GM12878 (cell line): ENCODE data around the gene TMEM132C. TPM values are rescaled to one million over a fixed set of nuclear protein-coding genes. Genes with fewer than 3 reads are reported as not detected.

Experiments
- ATAC-seq: fragments of 200-7000 bp; cut with Tn5 transposase; 3 replicates; pipeline ENCODE4 v1.9.1; 2020; ENCODE audit warnings: mild to moderate bottlenecking, moderate library complexity
- BruUV-seq: library from RNA; stranded (reverse); fragments of 400-500 nt; replicated peaks from 2 replicates; lab custom pipeline; 2021; lab: Mats Ljungman, UMichigan
- CTCF ChIA-PET: fragments of 300-600 bp; sonication (Branson Sonifier 250); formaldehyde crosslinking; extraction: SDS; loops from one replicate; lab custom pipeline; 2021; ENCODE audit warnings: inconsistent platforms; lab: Yijun Ruan, JAX
- POLR2A ChIA-PET: fragments of 350-600 bp; formaldehyde crosslinking; extraction: SDS; loops from one replicate; lab custom pipeline; 2021; ENCODE audit warnings: inconsistent platforms; lab: Charles Lee
- RAD21 ChIA-PET: fragments of 300-600 bp; sonication (Branson Sonifier 250); formaldehyde crosslinking; loops from one replicate; lab custom pipeline; 2023; ENCODE audit warnings: antibody characterized with exemption; ENCODE audit not compliant: unreplicated experiment; lab: Charles Lee
- SMC1A ChIA-PET: fragments of 300-600 bp; sonication (Branson Sonifier 250); formaldehyde crosslinking; loops from one replicate; lab custom pipeline; 2023; ENCODE audit not compliant: unreplicated experiment, uncharacterized antibody; lab: Charles Lee
- DNase-seq: peaks from one replicate; pipeline ENCODE4 v3.0.0-alpha.2; 2011; ENCODE audit warnings: low read depth, low spot score
- FAIRE-seq: peaks from 3 replicates; lab custom pipeline; 2011; peaks lifted over from hg19 to GRCh38; lab: Jason Lieb, UNC
- H2AFZ ChIP-seq: 2 replicates; pipeline ENCODE4 v1.6.0; 2011; ENCODE audit warnings: low read depth, low read length, control low read depth; ENCODE audit not compliant: control insufficient read depth
- H3K27ac ChIP-seq: 2 replicates; pipeline ENCODE4 v1.5.1; 2011; ENCODE audit warnings: control low read depth; ENCODE audit not compliant: control insufficient read depth, insufficient read depth
- H3K27me3 ChIP-seq, 2 experiments: replicated peaks in 1 of 2; 2 replicates each; pipeline versions ENCODE4 v1.6.0 to v1.6.1; 2011; ENCODE audit warnings: low read length in 1 of 2; ENCODE audit not compliant: control insufficient read depth in 2 of 2, insufficient read depth in 2 of 2
- H3K36me3 ChIP-seq, 2 experiments: 2 replicates each; pipeline ENCODE4 v1.5.1; 2011; ENCODE audit warnings: low read length in 1 of 2; ENCODE audit not compliant: control insufficient read depth in 2 of 2, insufficient read depth in 2 of 2
- H3K4me1 ChIP-seq: 2 replicates; pipeline ENCODE4 v1.6.1; 2011; ENCODE audit warnings: mild to moderate bottlenecking, low read length, moderate library complexity, mixed read lengths; ENCODE audit not compliant: control insufficient read depth, insufficient read depth
- H3K4me2 ChIP-seq: 2 replicates; pipeline ENCODE4 v1.6.0; 2011; ENCODE audit warnings: control low read depth; ENCODE audit not compliant: control insufficient read depth, insufficient read depth
- H3K4me3 ChIP-seq: fragments of 200-600 bp; sonication (generic); 2 replicates; pipeline ENCODE4 v1.5.1; 2016
- H3K79me2 ChIP-seq: 2 replicates; pipeline ENCODE4 v1.6.0; 2011; ENCODE audit warnings: low read length; ENCODE audit not compliant: control insufficient read depth, insufficient read depth
- H3K9ac ChIP-seq: 2 replicates; pipeline ENCODE4 v1.8.0; 2011; ENCODE audit warnings: low read length, control low read depth, mixed read lengths; ENCODE audit not compliant: control insufficient read depth, insufficient read depth
- H3K9me3 ChIP-seq: replicated peaks from 3 replicates; pipeline ENCODE4 v1.5.1; 2011; ENCODE audit warnings: mild to moderate bottlenecking, low read length; ENCODE audit not compliant: control insufficient read depth, insufficient read depth
- H4K20me1 ChIP-seq: 2 replicates; pipeline ENCODE4 v1.6.0; 2011; ENCODE audit not compliant: control insufficient read depth, insufficient read depth
- CEBPZ ChIP-seq: fragments of 150-350 bp; IDR thresholded peaks from 2 replicates; pipeline ENCODE4 v1.6.1; 2016; ENCODE audit warnings: low read depth, low read length
- EED ChIP-seq: sonication (generic); IDR thresholded peaks from 2 replicates; pipeline ENCODE4 v1.6.1; 2016; ENCODE audit warnings: antibody characterized with exemption, low read depth
- ELK1 ChIP-seq: IDR thresholded peaks from 2 replicates; pipeline ENCODE4 v1.6.1; 2012; ENCODE audit warnings: low read depth, low read length, improper control_type of control experiment
- MLLT1 ChIP-seq: fragments of 450-650 bp; IDR thresholded peaks from 2 replicates; pipeline ENCODE4 v1.6.1; 2016; ENCODE audit warnings: mild to moderate bottlenecking
- MYC ChIP-seq: IDR thresholded peaks from 2 replicates; pipeline ENCODE4 v1.6.1; 2011; ENCODE audit warnings: mild to moderate bottlenecking, low read length, moderate library complexity, inconsistent platforms; ENCODE audit not compliant: insufficient read depth, insufficient replicate concordance, insufficient read length, severe bottlenecking
- PBX3 ChIP-seq: IDR thresholded peaks from 2 replicates; pipeline ENCODE4 v1.6.1; 2011; ENCODE audit warnings: mild to moderate bottlenecking, low read depth, low read length, moderate library complexity; ENCODE audit not compliant: insufficient replicate concordance
- RAD21 ChIP-seq: IDR thresholded peaks from 2 replicates; pipeline ENCODE4 v1.6.1; 2011; ENCODE audit warnings: mild to moderate bottlenecking, low read depth, low read length, moderate library complexity; ENCODE audit not compliant: insufficient read depth
- RAD51 ChIP-seq: fragments of 450-650 bp; IDR thresholded peaks from 2 replicates; pipeline ENCODE4 v1.6.1; 2016; ENCODE audit warnings: moderate library complexity, mild to moderate bottlenecking, inconsistent platforms
- SIX5 ChIP-seq: IDR thresholded peaks from 2 replicates; pipeline ENCODE4 v1.6.1; 2011; ENCODE audit warnings: mild to moderate bottlenecking, low read depth, low read length, moderate library complexity; ENCODE audit not compliant: severe bottlenecking
- ZBED1 ChIP-seq: IDR thresholded peaks from 2 replicates; pipeline ENCODE4 v1.6.1; 2016; ENCODE audit warnings: borderline replicate concordance
- WGBS: methylation state at CpG from one replicate; pipeline ENCODE4 v1.1.6; 2016; ENCODE audit warnings: low lambda C conversion rate; ENCODE audit not compliant: insufficient replicate concordance, insufficient coverage; ENCODE audit errors: missing lambda C conversion rate; 5-methylcytosine and 5-hydroxymethylcytosine counted together
- in situ Hi-C: fragments of 300-500 bp; cut with MboI; formaldehyde crosslinking; loops from 9 replicates; pipeline ENCODE4 v1.14.3; 2018; ENCODE audit warnings: mixed read lengths
- intact Hi-C: fragments of 100-400 bp; cut with micrococcal nuclease; formaldehyde crosslinking; loops from one replicate; pipeline ENCODE4 v1.14.2; 2022; ENCODE audit not compliant: unreplicated experiment
- polyA plus RNA-seq, 11 experiments: library from polyadenylated mRNA; depleted of rRNA in 4 of 11; unstranded in 6 of 11; stranded (reverse) in 5 of 11; fragments of >200 nt; fragmentation: Nextera tagmentation in 4 of 11; fragmentation: Illumina TruSeq in 1 of 11; extraction: Ambion mirVana in 4 of 11; extraction: Trizol in 1 of 11; gene quantifications; 1 replicate in 1 of 11; 2 replicates in 10 of 11; pipeline versions ENCODE4 v1.2.1 to v1.2.3, GENCODE V29; 2011 to 2016; ENCODE audit warnings: inconsistent platforms in 2 of 11, missing spikeins in 2 of 11, low read depth in 1 of 11
- total RNA-seq, 4 experiments: library from RNA; depleted of rRNA in 3 of 4; stranded (reverse); fragments of >200 nt in 3 of 4; fragmentation: Illumina TruSeq in 1 of 4; extraction: Trizol in 1 of 4; gene quantifications; 2 replicates each; pipeline versions ENCODE4 v1.2.1 to v1.2.3, GENCODE V29; 2013 to 2021

Gene TMEM132C
- total and polyA plus RNA-seq, 10 of the 15 experiments (the other 5 are each of a cell fraction or from before 2014, with no cell fraction given) = not detected

- no peak for TF ChIP-seq MLLT1
- TF ChIP-seq RAD21 = no peak
Observed at GRCh38 chr12:128573907-128574306, 306.9 kb downstream of the TMEM132C start (continued).

- Histone ChIP-seq H3K79me2 (no peaks in the 10 kb centered on the region), H3K36me3 (no peaks in the 10 kb centered on the region), H3K9ac (no peak overlapping the region), H3K27me3 (no peaks in the 10 kb centered on the region), H3K27ac (no peak overlapping the region), H4K20me1 (no peaks in the 10 kb centered on the region), H2AFZ (no peak overlapping the region), H3K4me2 (no peak overlapping the region), H3K4me1 (no peaks in the 10 kb centered on the region), H3K4me3 (no peak overlapping the region), H3K9me3 (no peaks in the 10 kb centered on the region)
- ChIA-PET CTCF (no interaction called here), POLR2A (no interaction called here), SMC1A (no interaction called here), RAD21 (no interaction called here)
- ATAC-seq (no peak), FAIRE-seq (no peak), DNase-seq (no peak)
- intact Hi-C loops = no loop called here
- 68% methylated on average over 8 of the region's 8 CpGs for WGBS
- no TSS peak for BruUV-seq
- in situ Hi-C loops = no loop called here
- TF ChIP-seq EED (no peak), ELK1 (no peak), CEBPZ (no peak), ZBED1 (no peak), RAD51 (no peak), PBX3 (no peak), SIX5 (no peak), MYC (no peak)
Observed at GRCh38 chr12:128578045-128578444, 311.1 kb downstream of the TMEM132C start.
